HepG2 (cell line): ENCODE results near the gene BAZ2A. TPM values are rescaled to one million over a fixed set of nuclear protein-coding genes. Genes with fewer than 3 reads are reported as not detected.

ENCODE experiments used
- ERF ChIP-seq: IDR thresholded peaks from 2 replicates; pipeline ENCODE4 v1.6.1; 2018; ENCODE audit warnings: missing biosample characterization, missing genetic modification reagents
- KAT7 ChIP-seq: IDR thresholded peaks from 2 replicates; pipeline ENCODE4 v1.6.1; 2018; ENCODE audit warnings: borderline replicate concordance, missing compliant biosample characterization
- PITX1 ChIP-seq: sonication (generic); formaldehyde crosslinking; IDR thresholded peaks from 2 replicates; pipeline ENCODE4 v1.5.1; 2020; ENCODE audit warnings: mild to moderate bottlenecking, missing genetic modification reagents
- RFXAP ChIP-seq: sonication (generic); formaldehyde crosslinking; IDR thresholded peaks from 2 replicates; pipeline ENCODE4 v1.4.0; 2020; ENCODE audit warnings: missing genetic modification reagents, borderline replicate concordance
- SIN3A ChIP-seq: IDR thresholded peaks from 2 replicates; pipeline ENCODE4 v1.6.1; 2011; ENCODE audit warnings: low read depth, mild to moderate bottlenecking, control low read depth, low read length, borderline replicate concordance
- SUZ12 ChIP-seq: fragments of 150-350 bp; IDR thresholded peaks from 2 replicates; pipeline ENCODE4 v1.6.1; 2014; ENCODE audit warnings: low read depth, low read length
- WIZ ChIP-seq: sonication (generic); formaldehyde crosslinking; IDR thresholded peaks from 2 replicates; pipeline ENCODE4 v1.5.1; 2020; ENCODE audit warnings: mild to moderate bottlenecking, missing genetic modification reagents
- ZMYM4 ChIP-seq: sonication (generic); formaldehyde crosslinking; IDR thresholded peaks from 2 replicates; pipeline ENCODE4 v1.8.1; 2023; ENCODE audit warnings: mild to moderate bottlenecking, missing genetic modification reagents
- ZNF207 ChIP-seq: fragments of 450-650 bp; IDR thresholded peaks from 2 replicates; pipeline ENCODE4 v1.6.1; 2016; ENCODE audit warnings: antibody characterized with exemption, borderline replicate concordance
- ZNF441 ChIP-seq: sonication (generic); formaldehyde crosslinking; IDR thresholded peaks from 2 replicates; pipeline ENCODE4 v1.7.0; 2021; ENCODE audit warnings: missing genetic modification reagents, borderline replicate concordance
- polyA plus RNA-seq, 8 experiments: library from polyadenylated mRNA; depleted of rRNA in 3 of 8; stranded (reverse) in 7 of 8; unstranded in 1 of 8; fragments of >200 nt; fragmentation: Illumina TruSeq in 4 of 8; extraction: Trizol in 4 of 8; gene quantifications; 2 replicates each; pipeline versions ENCODE4 v1.2.1 to v1.2.3, GENCODE V29; 2011 to 2016; ENCODE audit warnings: low read depth in 4 of 8, missing spikeins in 1 of 8, mixed read lengths in 1 of 8; ENCODE audit not compliant: insufficient read depth in 1 of 8
- total RNA-seq, 5 experiments: library from RNA; depleted of rRNA; stranded (reverse); fragments of >200 nt; fragmentation: Illumina TruSeq; extraction: Trizol; gene quantifications; 2 replicates each; pipeline ENCODE4 v1.2.3, GENCODE V29; 2016; ENCODE audit warnings: low read depth in 1 of 5
- TF ChIP-seq, protein P1 (sequence below): sonication (generic); formaldehyde crosslinking; IDR thresholded peaks from 2 replicates; pipeline ENCODE4 v1.4.0; 2020; ENCODE audit warnings: missing genetic modification reagents, mild to moderate bottlenecking, borderline replicate concordance
- TF ChIP-seq, protein P2 (sequence below): sonication (generic); formaldehyde crosslinking; IDR thresholded peaks from 2 replicates; pipeline ENCODE4 v1.8.1; 2023; ENCODE audit warnings: mild to moderate bottlenecking, missing genetic modification reagents, borderline replicate concordance
- TF ChIP-seq, protein P3 (sequence below): IDR thresholded peaks from 2 replicates; pipeline ENCODE4 v1.6.1; 2016; ENCODE audit warnings: low read depth, control low read depth
- TF ChIP-seq, protein P4 (sequence below): sonication (generic); formaldehyde crosslinking; IDR thresholded peaks from 2 replicates; pipeline ENCODE4 v1.9.0; 2022; ENCODE audit warnings: missing genetic modification reagents, mild to moderate bottlenecking, borderline replicate concordance
- TF ChIP-seq, protein P5 (sequence below): sonication (generic); formaldehyde crosslinking; IDR thresholded peaks from 2 replicates; pipeline ENCODE4 v1.8.1; 2023; ENCODE audit warnings: mild to moderate bottlenecking, inconsistent platforms, moderate library complexity, missing genetic modification reagents, borderline replicate concordance
- TF ChIP-seq, protein P6 (sequence below): IDR thresholded peaks from 2 replicates; pipeline ENCODE4 v1.6.1; 2018; ENCODE audit warnings: missing genetic modification reagents
- TF ChIP-seq, protein P7 (sequence below), 2 experiments: sonication (generic) in 1 of 2; formaldehyde crosslinking in 1 of 2; IDR thresholded peaks; 2 replicates each; pipeline versions ENCODE4 v1.4.0 to v1.6.1; 2018 to 2020; ENCODE audit warnings: missing genetic modification reagents in 2 of 2, borderline replicate concordance in 1 of 2, low read depth in 1 of 2, mild to moderate bottlenecking in 1 of 2, missing biosample characterization in 1 of 2

The BAZ2A gene
- total and polyA plus RNA-seq, 2 of the 13 experiments (the other 11 are each of a cell fraction or from before 2014, with no cell fraction given): 21.8 to 73.5 TPM

DNA sequence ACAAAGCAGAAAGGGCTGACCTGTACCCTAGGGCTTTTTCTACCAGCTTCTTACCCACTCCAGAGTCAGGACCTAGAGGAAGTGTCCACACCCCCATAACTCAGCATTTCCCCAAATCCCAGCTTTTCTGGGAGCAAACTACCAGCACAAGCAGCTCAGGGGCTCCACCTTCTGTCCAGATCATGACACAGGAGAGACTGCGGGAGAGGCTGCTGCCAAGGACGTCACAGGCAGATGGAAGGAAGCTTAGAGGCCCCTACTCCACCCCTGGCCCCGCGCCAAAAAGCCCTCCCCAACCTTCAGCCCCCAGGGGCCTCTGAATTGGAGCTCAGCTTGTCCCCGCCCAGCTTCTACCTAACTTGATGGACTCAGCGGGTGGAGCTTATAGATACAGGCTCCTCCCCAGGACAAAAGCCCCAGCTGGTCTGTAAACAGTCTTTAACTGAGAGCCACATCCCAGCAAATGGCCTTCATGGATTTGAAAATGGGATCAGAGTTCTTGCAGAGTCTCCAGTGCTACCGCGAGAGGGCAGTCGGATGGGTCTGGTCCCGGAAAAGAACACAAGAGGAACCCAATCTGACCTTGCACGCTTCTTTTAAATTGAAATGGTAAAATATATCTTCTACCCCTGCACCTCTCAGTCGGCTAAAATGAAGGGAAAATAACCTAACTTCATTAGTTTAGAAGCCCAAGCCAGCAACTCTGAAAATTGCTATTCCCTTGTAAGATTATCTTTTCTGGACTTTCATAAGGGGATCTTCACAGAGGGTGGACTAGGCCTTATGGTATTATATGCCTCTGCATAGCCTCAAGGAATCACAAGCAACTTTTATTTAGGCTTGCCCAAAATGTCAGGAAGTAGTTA lies 6.8 kb upstream of the BAZ2A start (continued):
- TF ChIP-seq ZNF441 (CRISPR knock-in tag) (no peak), ZMYM4 (CRISPR knock-in tag) (peak; percentile 86), ERF (CRISPR knock-in tag) (peak; percentile 79; the same call in 1 of the 2 replicates), ZNF207 (no peak), WIZ (CRISPR knock-in tag) (no peak), KAT7 (CRISPR knock-in tag) (peak; percentile 28; the same call in 1 of the 2 replicates), RFXAP (CRISPR knock-in tag) (peak; percentile 61; the same call in 1 of the 2 replicates), SIN3A (no peak), SUZ12 (no peak), PITX1 (peak; percentile 78; the same call in 1 of the 2 replicates)
- TF ChIP-seq, protein P1, sequence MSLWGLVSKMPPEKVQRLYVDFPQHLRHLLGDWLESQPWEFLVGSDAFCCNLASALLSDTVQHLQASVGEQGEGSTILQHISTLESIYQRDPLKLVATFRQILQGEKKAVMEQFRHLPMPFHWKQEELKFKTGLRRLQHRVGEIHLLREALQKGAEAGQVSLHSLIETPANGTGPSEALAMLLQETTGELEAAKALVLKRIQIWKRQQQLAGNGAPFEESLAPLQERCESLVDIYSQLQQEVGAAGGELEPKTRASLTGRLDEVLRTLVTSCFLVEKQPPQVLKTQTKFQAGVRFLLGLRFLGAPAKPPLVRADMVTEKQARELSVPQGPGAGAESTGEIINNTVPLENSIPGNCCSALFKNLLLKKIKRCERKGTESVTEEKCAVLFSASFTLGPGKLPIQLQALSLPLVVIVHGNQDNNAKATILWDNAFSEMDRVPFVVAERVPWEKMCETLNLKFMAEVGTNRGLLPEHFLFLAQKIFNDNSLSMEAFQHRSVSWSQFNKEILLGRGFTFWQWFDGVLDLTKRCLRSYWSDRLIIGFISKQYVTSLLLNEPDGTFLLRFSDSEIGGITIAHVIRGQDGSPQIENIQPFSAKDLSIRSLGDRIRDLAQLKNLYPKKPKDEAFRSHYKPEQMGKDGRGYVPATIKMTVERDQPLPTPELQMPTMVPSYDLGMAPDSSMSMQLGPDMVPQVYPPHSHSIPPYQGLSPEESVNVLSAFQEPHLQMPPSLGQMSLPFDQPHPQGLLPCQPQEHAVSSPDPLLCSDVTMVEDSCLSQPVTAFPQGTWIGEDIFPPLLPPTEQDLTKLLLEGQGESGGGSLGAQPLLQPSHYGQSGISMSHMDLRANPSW (CRISPR knock-in tag): peak; percentile 57; the same call in 1 of the 2 replicates
- TF ChIP-seq, protein P2, sequence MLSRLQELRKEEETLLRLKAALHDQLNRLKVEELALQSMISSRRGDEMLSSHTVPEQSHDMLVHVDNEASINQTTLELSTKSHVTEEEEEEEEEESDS (CRISPR knock-in tag): no peak
- TF ChIP-seq, protein P3, sequence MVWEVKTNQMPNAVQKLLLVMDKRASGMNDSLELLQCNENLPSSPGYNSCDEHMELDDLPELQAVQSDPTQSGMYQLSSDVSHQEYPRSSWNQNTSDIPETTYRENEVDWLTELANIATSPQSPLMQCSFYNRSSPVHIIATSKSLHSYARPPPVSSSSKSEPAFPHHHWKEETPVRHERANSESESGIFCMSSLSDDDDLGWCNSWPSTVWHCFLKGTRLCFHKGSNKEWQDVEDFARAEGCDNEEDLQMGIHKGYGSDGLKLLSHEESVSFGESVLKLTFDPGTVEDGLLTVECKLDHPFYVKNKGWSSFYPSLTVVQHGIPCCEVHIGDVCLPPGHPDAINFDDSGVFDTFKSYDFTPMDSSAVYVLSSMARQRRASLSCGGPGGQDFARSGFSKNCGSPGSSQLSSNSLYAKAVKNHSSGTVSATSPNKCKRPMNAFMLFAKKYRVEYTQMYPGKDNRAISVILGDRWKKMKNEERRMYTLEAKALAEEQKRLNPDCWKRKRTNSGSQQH (CRISPR knock-in tag): no peak; the same call in 1 of the 2 replicates
- TF ChIP-seq, protein P4, sequence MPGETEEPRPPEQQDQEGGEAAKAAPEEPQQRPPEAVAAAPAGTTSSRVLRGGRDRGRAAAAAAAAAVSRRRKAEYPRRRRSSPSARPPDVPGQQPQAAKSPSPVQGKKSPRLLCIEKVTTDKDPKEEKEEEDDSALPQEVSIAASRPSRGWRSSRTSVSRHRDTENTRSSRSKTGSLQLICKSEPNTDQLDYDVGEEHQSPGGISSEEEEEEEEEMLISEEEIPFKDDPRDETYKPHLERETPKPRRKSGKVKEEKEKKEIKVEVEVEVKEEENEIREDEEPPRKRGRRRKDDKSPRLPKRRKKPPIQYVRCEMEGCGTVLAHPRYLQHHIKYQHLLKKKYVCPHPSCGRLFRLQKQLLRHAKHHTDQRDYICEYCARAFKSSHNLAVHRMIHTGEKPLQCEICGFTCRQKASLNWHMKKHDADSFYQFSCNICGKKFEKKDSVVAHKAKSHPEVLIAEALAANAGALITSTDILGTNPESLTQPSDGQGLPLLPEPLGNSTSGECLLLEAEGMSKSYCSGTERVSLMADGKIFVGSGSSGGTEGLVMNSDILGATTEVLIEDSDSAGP (CRISPR knock-in tag): peak; percentile 57
- TF ChIP-seq, protein P5, sequence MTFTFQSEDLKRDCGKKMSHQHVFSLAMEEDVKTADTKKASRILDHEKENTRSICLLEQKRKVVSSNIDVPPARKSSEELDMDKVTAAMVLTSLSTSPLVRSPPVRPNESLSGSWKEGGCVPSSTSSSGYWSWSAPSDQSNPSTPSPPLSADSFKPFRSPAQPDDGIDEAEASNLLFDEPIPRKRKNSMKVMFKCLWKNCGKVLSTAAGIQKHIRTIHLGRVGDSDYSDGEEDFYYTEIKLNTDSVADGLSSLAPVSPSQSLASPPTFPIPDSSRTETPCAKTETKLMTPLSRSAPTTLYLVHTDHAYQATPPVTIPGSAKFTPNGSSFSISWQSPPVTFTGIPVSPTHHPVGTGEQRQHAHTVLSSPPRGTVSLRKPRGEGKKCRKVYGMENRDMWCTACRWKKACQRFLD (CRISPR knock-in tag): no peak
- TF ChIP-seq, protein P6, sequence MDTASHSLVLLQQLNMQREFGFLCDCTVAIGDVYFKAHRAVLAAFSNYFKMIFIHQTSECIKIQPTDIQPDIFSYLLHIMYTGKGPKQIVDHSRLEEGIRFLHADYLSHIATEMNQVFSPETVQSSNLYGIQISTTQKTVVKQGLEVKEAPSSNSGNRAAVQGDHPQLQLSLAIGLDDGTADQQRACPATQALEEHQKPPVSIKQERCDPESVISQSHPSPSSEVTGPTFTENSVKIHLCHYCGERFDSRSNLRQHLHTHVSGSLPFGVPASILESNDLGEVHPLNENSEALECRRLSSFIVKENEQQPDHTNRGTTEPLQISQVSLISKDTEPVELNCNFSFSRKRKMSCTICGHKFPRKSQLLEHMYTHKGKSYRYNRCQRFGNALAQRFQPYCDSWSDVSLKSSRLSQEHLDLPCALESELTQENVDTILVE (CRISPR knock-in tag): peak; percentile 67; the same call in 1 of the 2 replicates
- TF ChIP-seq, protein P7, sequence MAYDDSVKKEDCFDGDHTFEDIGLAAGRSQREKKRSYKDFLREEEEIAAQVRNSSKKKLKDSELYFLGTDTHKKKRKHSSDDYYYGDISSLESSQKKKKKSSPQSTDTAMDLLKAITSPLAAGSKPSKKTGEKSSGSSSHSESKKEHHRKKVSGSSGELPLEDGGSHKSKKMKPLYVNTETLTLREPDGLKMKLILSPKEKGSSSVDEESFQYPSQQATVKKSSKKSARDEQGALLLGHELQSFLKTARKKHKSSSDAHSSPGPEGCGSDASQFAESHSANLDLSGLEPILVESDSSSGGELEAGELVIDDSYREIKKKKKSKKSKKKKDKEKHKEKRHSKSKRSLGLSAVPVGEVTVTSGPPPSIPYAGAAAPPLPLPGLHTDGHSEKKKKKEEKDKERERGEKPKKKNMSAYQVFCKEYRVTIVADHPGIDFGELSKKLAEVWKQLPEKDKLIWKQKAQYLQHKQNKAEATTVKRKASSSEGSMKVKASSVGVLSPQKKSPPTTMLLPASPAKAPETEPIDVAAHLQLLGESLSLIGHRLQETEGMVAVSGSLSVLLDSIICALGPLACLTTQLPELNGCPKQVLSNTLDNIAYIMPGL (CRISPR knock-in tag; IDR thresholded peaks at IDR 0.05; ENCODE audit: borderline replicate concordance in 1 of 2, low read depth in 1 of 2): peak in 1 of 2 experiments; percentile 71; a peak in 3 of 4 replicates
